Endodermal cell (in vitro differentiated cells): ENCODE results near the gene ZMYM2. TPM values are rescaled to one million over a fixed set of nuclear protein-coding genes. Genes with fewer than 3 reads are reported as not detected.

Source experiments
- DNase-seq: peaks from one replicate; pipeline ENCODE4 v3.0.0-alpha.2; 2017
- H3K27ac ChIP-seq: 2 replicates; pipeline ENCODE4 v1.5.1; 2013; ENCODE audit warnings: mild to moderate bottlenecking, low read depth, low read length, moderate library complexity
- H3K27me3 ChIP-seq: 2 replicates; pipeline ENCODE4 v1.6.1; 2013; ENCODE audit warnings: mild to moderate bottlenecking, low read length, moderate library complexity; ENCODE audit not compliant: insufficient read depth, control insufficient read depth, poor library complexity, severe bottlenecking
- H3K36me3 ChIP-seq: 2 replicates; pipeline ENCODE4 v1.7.0; 2013; ENCODE audit warnings: mild to moderate bottlenecking, low read length, moderate library complexity; ENCODE audit not compliant: control insufficient read depth, insufficient read depth
- H3K4me1 ChIP-seq: one replicate; pipeline ENCODE4 v1.7.0; 2013; ENCODE audit warnings: low read length; ENCODE audit not compliant: control insufficient read depth, insufficient read depth
- H3K4me3 ChIP-seq: 2 replicates; pipeline ENCODE4 v1.5.1; 2013; ENCODE audit warnings: mild to moderate bottlenecking, low read length, moderate library complexity
- H3K9ac ChIP-seq: 2 replicates; pipeline ENCODE4 v1.6.1; 2013; ENCODE audit warnings: mild to moderate bottlenecking, low read length, moderate library complexity; ENCODE audit not compliant: poor library complexity, severe bottlenecking; ENCODE audit errors: extremely low read depth
- H3K9me3 ChIP-seq: 2 replicates; pipeline ENCODE4 v1.6.1; 2013; ENCODE audit warnings: mild to moderate bottlenecking, low read length, moderate library complexity; ENCODE audit not compliant: control insufficient read depth
- H3K27ac Mint-ChIP-seq: 2 replicates; pipeline ENCODE4 v1.8.0; 2020; ENCODE audit warnings: mixed read lengths
- H3K27me3 Mint-ChIP-seq: 2 replicates; pipeline ENCODE4 v1.8.0; 2021; ENCODE audit warnings: mild to moderate bottlenecking, mixed read lengths; ENCODE audit not compliant: insufficient read depth
- H3K36me3 Mint-ChIP-seq: 2 replicates; pipeline ENCODE4 v1.8.0; 2020; ENCODE audit warnings: low read depth, mixed read lengths
- H3K4me1 Mint-ChIP-seq: 2 replicates; pipeline ENCODE4 v1.8.0; 2020; ENCODE audit warnings: mixed read lengths
- H3K4me3 Mint-ChIP-seq: 2 replicates; pipeline ENCODE4 v1.8.0; 2020; ENCODE audit warnings: mild to moderate bottlenecking, moderate library complexity, mixed read lengths
- H3K9me3 Mint-ChIP-seq: 2 replicates; pipeline ENCODE4 v1.8.0; 2020; ENCODE audit warnings: mild to moderate bottlenecking, mixed read lengths
- WGBS, 2 experiments: methylation state at CpG; one replicate each; pipeline versions ENCODE4 v1.1.5 to v1.1.7; 2013; ENCODE audit warnings: missing lambda C conversion rate in 2 of 2, mixed read lengths in 1 of 2; ENCODE audit not compliant: insufficient coverage in 1 of 2, insufficient read length in 1 of 2; 5-methylcytosine and 5-hydroxymethylcytosine counted together
- total RNA-seq, 2 donors: library from RNA; stranded (reverse); fragmentation: NEBNext Ultra II Directional in 1 of 2; extraction: Animal tissue kit (Norgen Biotek cat#: 25700) in 1 of 2; gene quantifications; 2 replicates in 1 of 2; 3 replicates in 1 of 2; pipeline ENCODE4 v1.2.1, GENCODE V29; 2021
- TF ChIP-seq, protein P1 (sequence below): fragments of 200-600 bp; sonication (generic); conservative IDR thresholded peaks from 2 replicates; pipeline ENCODE4 v1.5.0; 2021; ENCODE audit warnings: antibody characterized with exemption, mild to moderate bottlenecking

Gene ZMYM2
- total RNA-seq, 2 donors from 2014 or later: 200 to 207 TPM

DNA sequence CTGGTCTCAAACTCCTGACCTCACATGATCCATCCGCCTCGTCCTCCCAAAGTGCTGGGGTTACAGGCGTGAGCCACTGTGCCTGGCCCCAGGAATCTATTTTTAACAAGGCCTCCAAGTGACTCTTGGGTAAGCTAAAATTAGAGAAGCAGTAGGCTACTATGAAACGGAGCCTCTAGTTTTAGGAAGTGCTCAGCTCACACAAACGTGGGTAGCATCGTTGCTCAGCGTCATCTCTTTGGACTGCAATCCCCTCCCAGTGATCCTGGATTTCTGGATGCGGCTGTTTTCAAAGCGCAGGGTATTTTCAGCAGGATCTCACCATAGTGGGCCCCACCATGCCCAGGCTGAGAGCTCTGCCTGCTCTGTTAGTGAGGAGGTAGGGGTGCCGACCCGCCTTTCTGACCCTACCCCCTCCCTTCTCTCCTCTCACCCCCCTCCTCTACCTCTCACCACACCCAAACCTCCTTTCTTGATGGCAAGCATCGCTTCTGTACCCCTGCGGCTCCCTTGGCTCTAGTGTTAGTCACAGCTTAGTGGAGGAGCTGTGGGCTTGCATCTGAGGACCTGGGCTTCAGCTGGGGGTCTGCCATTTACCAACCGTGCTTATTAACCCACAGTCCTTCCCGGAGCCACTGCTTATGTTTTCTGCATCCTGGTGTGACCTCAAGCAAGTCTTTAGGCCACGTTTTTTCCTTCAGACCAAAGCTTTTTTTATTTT, 168.2 kb downstream of the ZMYM2 start:
- no peak for DNase-seq
- H3K27me3 ChIP-seq: peaks cover 49% of the 10 kb centered on the region
- H3K9me3 ChIP-seq: no peaks in the 10 kb centered on the region
- no peaks in the 10 kb centered on the region for H3K36me3 ChIP-seq
- H3K27me3 Mint-ChIP-seq: peaks cover 22% of the 10 kb centered on the region
- no peak overlapping the region for H3K27ac ChIP-seq
- H3K4me1 ChIP-seq: no peaks in the 10 kb centered on the region
- whole genome bisulfite sequencing, 2 experiments: 87 to 91% methylated on average over 8 to 16 of the region's 16 CpGs
- TF ChIP-seq, protein P1, sequence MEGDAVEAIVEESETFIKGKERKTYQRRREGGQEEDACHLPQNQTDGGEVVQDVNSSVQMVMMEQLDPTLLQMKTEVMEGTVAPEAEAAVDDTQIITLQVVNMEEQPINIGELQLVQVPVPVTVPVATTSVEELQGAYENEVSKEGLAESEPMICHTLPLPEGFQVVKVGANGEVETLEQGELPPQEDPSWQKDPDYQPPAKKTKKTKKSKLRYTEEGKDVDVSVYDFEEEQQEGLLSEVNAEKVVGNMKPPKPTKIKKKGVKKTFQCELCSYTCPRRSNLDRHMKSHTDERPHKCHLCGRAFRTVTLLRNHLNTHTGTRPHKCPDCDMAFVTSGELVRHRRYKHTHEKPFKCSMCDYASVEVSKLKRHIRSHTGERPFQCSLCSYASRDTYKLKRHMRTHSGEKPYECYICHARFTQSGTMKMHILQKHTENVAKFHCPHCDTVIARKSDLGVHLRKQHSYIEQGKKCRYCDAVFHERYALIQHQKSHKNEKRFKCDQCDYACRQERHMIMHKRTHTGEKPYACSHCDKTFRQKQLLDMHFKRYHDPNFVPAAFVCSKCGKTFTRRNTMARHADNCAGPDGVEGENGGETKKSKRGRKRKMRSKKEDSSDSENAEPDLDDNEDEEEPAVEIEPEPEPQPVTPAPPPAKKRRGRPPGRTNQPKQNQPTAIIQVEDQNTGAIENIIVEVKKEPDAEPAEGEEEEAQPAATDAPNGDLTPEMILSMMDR: no peak
- H3K27ac Mint-ChIP-seq: no peak overlapping the region
- no peak overlapping the region for H3K4me3 ChIP-seq
- H3K4me1 Mint-ChIP-seq: no peaks in the 10 kb centered on the region
- H3K9ac ChIP-seq: no peak overlapping the region
- H3K36me3 Mint-ChIP-seq: no peaks in the 10 kb centered on the region
- no peaks in the 10 kb centered on the region for H3K9me3 Mint-ChIP-seq
- H3K4me3 Mint-ChIP-seq: no peak overlapping the region

DNA sequence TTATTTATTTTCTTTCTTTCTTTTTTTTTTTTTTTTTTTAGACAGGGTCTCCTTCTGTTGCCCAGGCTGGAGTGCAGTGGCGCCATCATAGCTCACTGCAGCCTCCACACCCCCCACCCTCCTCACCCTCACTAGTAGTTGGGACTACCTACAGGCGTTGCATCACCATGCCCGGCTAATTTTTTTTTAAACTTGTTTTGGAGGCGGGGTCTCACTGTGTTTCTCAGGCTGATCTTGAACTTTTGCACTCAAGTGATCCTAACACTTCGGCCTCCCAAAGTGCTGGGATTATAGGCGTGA, 168.7 kb downstream of the ZMYM2 start:
- H3K4me3 Mint-ChIP-seq: peak overlapping the region; percentile 55
- H3K4me1 Mint-ChIP-seq: no peaks in the 10 kb centered on the region
- no peak overlapping the region for H3K27ac ChIP-seq
- no peaks in the 10 kb centered on the region for H3K9me3 ChIP-seq
- H3K36me3 Mint-ChIP-seq: no peaks in the 10 kb centered on the region
- H3K27ac Mint-ChIP-seq: no peak overlapping the region
- no peaks in the 10 kb centered on the region for H3K4me1 ChIP-seq
- H3K9ac ChIP-seq: no peak overlapping the region
- TF ChIP-seq, protein P1: no peak
- peak overlapping the region; percentile 77 for H3K4me3 ChIP-seq
- H3K36me3 ChIP-seq: no peaks in the 10 kb centered on the region
- no peak for DNase-seq
- H3K9me3 Mint-ChIP-seq: no peaks in the 10 kb centered on the region
- H3K27me3 Mint-ChIP-seq: peaks cover 25% of the 10 kb centered on the region
- H3K27me3 ChIP-seq: peaks cover 49% of the 10 kb centered on the region
- 81 to 82% methylated on average over 5 to 6 of the region's 6 CpGs for WGBS, 2 experiments

DNA sequence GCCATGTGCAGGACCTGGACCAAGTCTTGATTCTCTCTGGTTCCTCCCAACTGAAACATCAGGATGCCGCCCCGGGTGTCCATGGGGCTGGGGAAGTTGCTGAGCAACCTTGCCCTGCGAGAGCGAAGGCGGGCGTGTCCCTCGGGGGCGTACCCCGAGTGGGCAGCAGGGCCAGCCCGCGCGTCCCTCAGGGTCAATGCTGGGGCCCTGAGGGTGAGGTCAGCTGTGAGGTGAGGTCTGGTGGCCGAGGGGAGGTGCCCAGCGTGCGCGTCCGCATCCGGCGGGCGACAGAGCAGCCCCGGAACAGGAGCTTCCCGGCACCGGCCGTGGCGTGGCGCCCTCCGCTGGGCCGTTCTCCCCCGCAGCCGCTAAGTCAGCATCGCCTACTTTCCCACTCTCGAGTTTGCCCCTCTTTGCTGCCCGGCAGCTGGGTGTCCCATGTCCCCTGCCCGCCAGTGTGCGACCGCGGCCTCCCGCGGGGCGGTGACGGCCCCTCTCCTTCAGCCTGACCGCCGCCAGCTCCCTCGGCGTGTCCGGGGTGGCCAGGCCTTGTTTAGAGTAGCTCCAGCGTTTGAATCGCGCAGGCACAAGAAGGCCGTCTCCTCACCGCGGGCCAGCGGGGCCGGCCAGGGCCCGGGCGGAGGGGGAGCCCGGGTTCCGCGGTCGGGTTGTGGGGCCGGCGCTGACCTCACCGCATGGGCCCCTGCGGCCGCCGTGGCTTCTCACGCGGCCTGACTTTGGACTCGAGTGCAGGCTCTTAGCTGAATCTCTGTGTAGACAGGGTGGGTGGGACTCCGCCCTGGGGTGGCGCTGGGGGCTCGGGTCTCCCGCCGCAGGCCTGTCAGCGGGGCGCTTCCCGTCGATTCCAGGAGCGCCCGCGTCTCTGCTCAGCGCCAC, 169.3 kb downstream of the ZMYM2 start:
- H3K27ac Mint-ChIP-seq: no peak overlapping the region
- no peaks in the 10 kb centered on the region for H3K4me1 Mint-ChIP-seq
- WGBS, 2 experiments: 1 to 5% methylated on average over 30 to 82 of the region's 82 CpGs
- Histone ChIP-seq H3K4me3 (peak overlapping the region; percentile 77), H3K27me3 (peaks cover 49% of the 10 kb centered on the region), H3K4me1 (no peaks in the 10 kb centered on the region), H3K9me3 (no peaks in the 10 kb centered on the region), H3K9ac (peak overlapping the region; percentile 41), H3K36me3 (no peaks in the 10 kb centered on the region), H3K27ac (no peak overlapping the region)
- peak overlapping the region; percentile 55 for H3K4me3 Mint-ChIP-seq
- peaks cover 28% of the 10 kb centered on the region for H3K27me3 Mint-ChIP-seq
- H3K9me3 Mint-ChIP-seq: no peaks in the 10 kb centered on the region
- TF ChIP-seq, protein P1: peak; percentile 67
- peak; percentile 87 for DNase-seq
- H3K36me3 Mint-ChIP-seq: no peaks in the 10 kb centered on the region
